ENCODE data around the gene KRT86.
"Not testable (repeated sequence)": the region's sequence is repeated elsewhere in the genome, so short reads cannot be mapped to it uniquely, and the experiment has no call there.

Gene KRT86

DNA sequence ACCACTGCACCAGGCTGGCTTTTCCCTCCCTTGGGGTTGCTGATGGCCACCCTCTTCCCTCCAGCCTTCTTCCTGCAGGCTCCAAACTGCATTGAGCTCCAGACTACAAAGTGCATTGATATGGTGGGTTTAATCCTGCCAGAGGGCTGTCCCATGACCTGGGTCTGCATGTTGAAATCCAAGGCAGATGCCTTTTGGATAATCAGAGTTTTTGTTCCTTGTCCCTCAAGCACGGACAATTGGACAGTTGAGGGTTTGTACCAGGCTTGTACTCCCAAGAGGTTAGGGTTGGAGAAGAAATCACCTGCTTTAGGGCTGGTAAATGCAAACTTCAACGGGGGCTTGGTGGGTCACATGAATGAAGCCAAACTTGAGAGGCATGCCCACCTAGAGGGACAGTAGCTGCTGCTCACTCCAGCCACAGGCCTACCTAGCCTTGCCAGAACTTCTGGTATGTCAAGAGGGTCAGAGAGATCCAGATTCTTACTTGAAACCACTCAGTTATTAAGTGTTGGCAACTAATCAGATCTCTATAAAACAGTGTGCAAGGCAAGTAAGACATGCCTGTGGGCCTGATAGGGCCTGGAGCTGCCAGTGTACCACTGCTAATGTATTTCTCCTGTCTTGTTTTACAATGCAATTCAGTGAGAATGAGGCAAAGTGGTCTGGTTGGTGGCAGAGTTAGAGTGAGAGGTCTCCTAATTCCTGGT lies 68.5 kb downstream of the KRT86 start:
- DNase-seq = no peak

DNA sequence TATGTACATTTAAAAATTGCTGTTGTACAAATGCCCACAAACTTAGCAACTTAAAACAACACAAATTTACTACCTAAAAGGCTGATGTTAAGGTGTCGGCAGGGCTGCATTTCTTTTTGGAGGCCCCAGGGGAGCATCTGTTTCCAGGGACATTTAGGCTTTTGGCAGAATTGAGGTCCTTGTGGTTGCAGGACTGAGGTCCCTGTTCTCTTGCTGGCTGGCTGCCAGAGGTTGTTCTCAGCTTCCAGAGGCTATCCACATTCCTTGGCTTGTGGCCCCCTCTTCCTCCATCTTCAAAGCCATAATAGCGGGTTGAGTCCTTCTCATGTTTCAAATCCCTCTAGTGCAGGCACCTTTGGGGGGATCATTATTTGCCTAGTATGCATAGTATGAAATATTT lies 69.1 kb downstream of the KRT86 start:
- no peak for DNase-seq

DNA sequence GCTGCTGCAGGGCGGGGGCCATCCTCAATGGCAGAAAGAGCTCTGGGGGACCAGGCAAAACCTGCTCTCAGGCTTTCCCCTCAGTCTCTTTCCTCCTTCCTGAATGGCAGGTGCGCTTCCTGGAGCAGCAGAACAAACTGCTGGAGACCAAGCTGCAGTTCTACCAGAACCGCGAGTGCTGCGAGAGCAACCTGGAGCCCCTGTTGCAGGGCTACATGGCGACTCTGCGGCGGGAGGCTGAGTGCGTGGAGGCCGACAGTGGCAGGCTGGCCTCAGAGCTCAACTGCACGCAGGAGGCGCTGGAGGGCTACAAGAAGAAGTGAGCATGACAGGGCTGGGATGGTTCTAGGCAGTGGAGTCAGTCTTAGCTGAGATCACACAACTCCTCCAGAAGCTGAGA lies 69.7 kb downstream of the KRT86 start:
- no peak for DNase-seq

- not testable (repeated sequence) for DNase-seq
Measured at GRCh38 chr12:52345041-52345440, 70.6 kb downstream of the KRT86 start.

- DNase-seq = no peak
Measured at GRCh38 chr12:52346593-52346992, 72.1 kb downstream of the KRT86 start.

GRCh38 chr12:52347016-52347415 lies 72.6 kb downstream of the KRT86 start:
- DNase-seq = no peak

DNA sequence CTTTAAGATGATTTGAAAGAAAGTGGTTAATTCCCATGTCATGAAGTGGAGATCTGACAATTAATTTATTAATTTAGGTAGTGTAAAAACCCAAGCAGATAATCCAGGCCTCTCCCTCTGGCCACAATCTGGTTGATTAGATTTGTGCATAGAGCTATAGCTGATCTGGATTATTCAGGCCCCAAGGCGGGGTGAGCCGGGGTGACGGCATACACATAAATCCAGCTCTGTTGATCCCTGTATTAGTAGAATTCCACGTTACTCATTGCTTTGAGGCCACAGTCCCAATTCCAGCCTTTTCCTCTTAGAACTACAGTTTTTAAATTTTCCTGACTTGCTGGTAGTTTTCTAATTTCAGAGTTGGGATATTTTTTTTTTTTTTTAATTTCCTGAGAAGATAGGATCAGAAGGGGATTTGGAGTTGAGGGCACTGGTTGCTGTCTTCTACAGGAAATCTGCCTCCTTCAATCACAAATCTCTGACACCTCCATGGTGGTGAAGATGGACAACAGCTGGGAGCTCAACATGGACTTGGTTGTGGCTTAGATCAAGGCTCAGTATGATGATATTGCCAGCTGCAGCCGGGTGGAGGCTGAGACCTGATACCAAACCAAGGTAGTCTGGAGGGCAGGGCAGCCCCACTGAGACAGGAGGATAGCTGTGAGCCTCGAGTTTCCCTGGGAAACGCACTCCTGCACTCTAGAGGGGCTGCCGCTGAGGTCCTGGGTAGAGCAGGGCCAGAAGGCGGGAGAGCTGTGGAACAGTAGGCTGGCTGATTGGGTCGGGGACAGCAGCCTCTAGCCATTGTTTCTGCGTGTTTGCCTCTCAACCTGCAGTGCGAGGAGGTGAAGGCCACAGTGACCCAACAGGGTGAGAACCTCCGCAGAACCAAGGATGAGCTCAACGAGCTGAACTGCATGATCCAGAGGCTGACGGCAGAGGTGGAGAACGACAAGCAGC lies 73.4 kb downstream of the KRT86 start:
- DNase-seq = no peak

- no peak for DNase-seq
Measured at GRCh38 chr12:52349196-52349595, 74.8 kb downstream of the KRT86 start.

DNA sequence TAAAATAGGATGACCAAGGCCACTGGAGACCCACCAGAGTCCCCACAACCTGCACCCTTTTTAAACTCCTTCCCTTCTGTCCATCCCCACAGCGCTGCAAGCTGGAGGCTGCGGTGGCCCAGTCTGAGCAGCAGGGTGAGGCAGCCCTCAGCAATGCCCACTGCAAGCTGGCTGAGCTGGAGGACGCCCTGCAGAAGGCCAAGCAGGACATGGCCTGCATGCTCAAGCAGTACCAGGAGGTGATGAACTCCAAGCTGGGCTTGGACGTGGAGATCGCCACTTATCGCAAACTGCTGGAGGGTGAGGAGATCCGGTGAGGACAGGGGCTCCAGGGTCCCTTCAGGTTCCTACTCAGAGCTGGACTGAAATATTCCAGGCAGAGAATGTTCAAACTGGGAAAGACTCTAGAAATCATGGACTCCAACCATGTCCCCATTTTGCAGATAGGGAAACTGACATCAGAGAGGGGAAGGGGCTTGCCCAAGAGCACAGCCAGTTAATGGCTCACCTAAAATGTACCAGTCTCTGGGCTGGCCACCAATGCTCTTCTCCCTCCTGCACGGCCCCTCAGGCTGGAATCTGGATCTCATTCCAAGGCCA lies 75.7 kb downstream of the KRT86 start:
- no peak for DNase-seq

DNA sequence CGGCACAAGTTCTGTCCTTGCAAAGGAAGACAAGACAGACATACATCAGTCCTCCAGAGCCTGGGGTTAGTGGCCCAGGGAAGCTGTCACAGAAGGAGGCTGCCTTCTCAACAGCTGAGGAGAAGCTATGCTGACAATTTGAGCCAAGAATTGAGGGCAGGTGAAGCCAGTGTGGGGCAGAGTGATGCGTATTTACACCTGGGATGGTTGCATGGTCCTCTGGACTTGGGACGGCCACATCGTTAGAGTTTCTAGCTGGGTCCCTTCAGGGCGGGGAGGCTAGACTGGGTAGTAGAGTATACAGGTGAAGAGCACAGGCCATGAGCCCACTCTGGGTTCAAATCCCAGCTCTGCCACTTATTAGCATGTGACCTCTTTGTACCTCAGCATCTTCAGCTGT lies 76.3 kb downstream of the KRT86 start:
- no peak for DNase-seq

- no peak for DNase-seq
Measured at GRCh38 chr12:52351196-52352059, 77.0 kb downstream of the KRT86 start.

- no peak for DNase-seq
Measured at GRCh38 chr12:52352951-52353350, 78.5 kb downstream of the KRT86 start.

DNA sequence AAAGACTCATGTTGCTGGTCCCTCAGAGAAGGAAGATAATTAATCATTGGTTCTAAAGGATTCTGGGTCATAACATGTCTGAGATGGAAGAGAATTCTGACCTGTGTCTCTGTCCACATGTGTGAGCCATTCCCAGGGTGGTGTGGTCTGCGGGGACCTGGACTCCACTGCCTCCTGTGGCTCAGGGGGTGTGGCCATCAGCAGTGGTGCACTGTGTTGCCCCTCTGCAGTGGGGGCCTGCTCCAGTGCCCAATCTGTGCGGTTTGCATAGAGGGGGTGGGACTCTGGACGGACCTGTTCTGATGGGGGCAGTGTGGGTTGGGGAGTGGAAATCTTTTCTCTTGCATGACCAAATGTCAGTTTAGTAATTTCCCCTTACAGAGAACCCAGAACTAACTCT lies 79.3 kb downstream of the KRT86 start:
- DNase-seq = no peak

DNA sequence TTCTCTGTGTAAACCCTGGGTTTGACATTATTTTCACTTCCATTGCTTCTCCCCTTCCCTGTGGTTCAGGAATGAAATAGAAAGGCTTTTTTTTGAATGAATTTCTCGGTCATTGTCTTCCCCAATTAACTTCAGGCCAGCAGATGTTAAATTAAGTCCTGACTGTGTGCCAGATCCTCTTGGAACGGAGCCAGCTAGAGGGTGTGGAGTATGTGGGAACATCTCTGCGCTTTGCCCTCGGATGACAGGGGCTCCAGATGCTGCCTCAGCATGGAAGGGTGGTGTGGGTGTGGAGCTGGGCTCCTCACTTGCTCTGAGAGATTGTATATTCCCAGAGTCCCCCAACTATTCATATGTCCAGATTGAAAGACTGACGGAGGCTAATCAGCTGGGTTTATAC lies 79.8 kb downstream of the KRT86 start:
- DNase-seq = no peak

GRCh38 chr12:52355176-52355575 lies 80.7 kb downstream of the KRT86 start:
- no peak for DNase-seq

- no peak for DNase-seq
Measured at GRCh38 chr12:52356031-52356761, 81.8 kb downstream of the KRT86 start.

GRCh38 chr12:52356762-52357580 lies 82.5 kb downstream of the KRT86 start:
- DNase-seq = no peak
